HepG2 (cell line): Measurements from ENCODE around the gene BRAF. TPM values are rescaled to one million over a fixed set of nuclear protein-coding genes. Genes with fewer than 3 reads are reported as not detected.

Experiments used
- EHMT2 ChIP-seq: fragments of 200-600 bp; sonication (generic); IDR thresholded peaks from 2 replicates; pipeline ENCODE4 v1.7.0; 2017; ENCODE audit warnings: antibody characterized with exemption, low read depth, low read length, borderline replicate concordance
- FOXP1 ChIP-seq, 2 experiments: fragments of 450-650 bp in 1 of 2; IDR thresholded peaks; 2 replicates each; pipeline ENCODE4 v1.6.1; 2017 to 2018; ENCODE audit warnings: antibody characterized with exemption in 1 of 2
- GATAD1 ChIP-seq: IDR thresholded peaks from 2 replicates; pipeline ENCODE4 v1.6.1; 2016; ENCODE audit warnings: missing genetic modification reagents, missing compliant biosample characterization
- POGZ ChIP-seq: sonication (generic); formaldehyde crosslinking; IDR thresholded peaks from 2 replicates; pipeline ENCODE4 v1.4.0; 2020; ENCODE audit warnings: mild to moderate bottlenecking, missing genetic modification reagents
- SIN3B ChIP-seq: fragments of 150-350 bp; IDR thresholded peaks from 2 replicates; pipeline ENCODE4 v1.6.1; 2014; ENCODE audit warnings: low read length
- SMAD1 ChIP-seq: sonication (generic); formaldehyde crosslinking; IDR thresholded peaks from 2 replicates; pipeline ENCODE4 v1.4.0; 2020; ENCODE audit warnings: missing genetic modification reagents, low read depth, mild to moderate bottlenecking, borderline replicate concordance
- SMAD3 ChIP-seq: sonication (generic); formaldehyde crosslinking; IDR thresholded peaks from 2 replicates; pipeline ENCODE4 v1.4.0; 2020; ENCODE audit warnings: missing genetic modification reagents
- SMARCE1 ChIP-seq: fragments of 450-650 bp; IDR thresholded peaks from 2 replicates; pipeline ENCODE4 v1.6.1; 2017; ENCODE audit warnings: borderline replicate concordance
- ZNF367 ChIP-seq: sonication (generic); formaldehyde crosslinking; IDR thresholded peaks from 2 replicates; pipeline ENCODE4 v1.4.0; 2020; ENCODE audit warnings: missing genetic modification reagents, borderline replicate concordance
- ZNF556 ChIP-seq: sonication (generic); formaldehyde crosslinking; IDR thresholded peaks from 2 replicates; pipeline ENCODE4 v1.4.0; 2020; ENCODE audit warnings: mild to moderate bottlenecking, missing genetic modification reagents, borderline replicate concordance
- ZNF570 ChIP-seq: sonication (generic); formaldehyde crosslinking; IDR thresholded peaks from 2 replicates; pipeline ENCODE4 v1.4.0; 2020; ENCODE audit warnings: mild to moderate bottlenecking, missing genetic modification reagents, borderline replicate concordance
- polyA plus RNA-seq, 8 experiments: library from polyadenylated mRNA; depleted of rRNA in 3 of 8; stranded (reverse) in 7 of 8; unstranded in 1 of 8; fragments of >200 nt; fragmentation: Illumina TruSeq in 4 of 8; extraction: Trizol in 4 of 8; gene quantifications; 2 replicates each; pipeline versions ENCODE4 v1.2.1 to v1.2.3, GENCODE V29; 2011 to 2016; ENCODE audit warnings: low read depth in 4 of 8, missing spikeins in 1 of 8, mixed read lengths in 1 of 8; ENCODE audit not compliant: insufficient read depth in 1 of 8
- total RNA-seq, 5 experiments: library from RNA; depleted of rRNA; stranded (reverse); fragments of >200 nt; fragmentation: Illumina TruSeq; extraction: Trizol; gene quantifications; 2 replicates each; pipeline ENCODE4 v1.2.3, GENCODE V29; 2016; ENCODE audit warnings: low read depth in 1 of 5
- TF ChIP-seq, protein P1 (sequence below): IDR thresholded peaks from 2 replicates; pipeline ENCODE4 v1.6.1; 2016; ENCODE audit warnings: missing genetic modification reagents, missing compliant biosample characterization
- TF ChIP-seq, protein P2 (sequence below): sonication (generic); formaldehyde crosslinking; IDR thresholded peaks from 2 replicates; pipeline ENCODE4 v1.4.0; 2020; ENCODE audit warnings: missing genetic modification reagents
- TF ChIP-seq, protein P3 (sequence below): sonication (generic); formaldehyde crosslinking; conservative IDR thresholded peaks from 2 replicates; pipeline ENCODE4 v1.4.0; 2020; ENCODE audit warnings: missing genetic modification reagents
- TF ChIP-seq, protein P4 (sequence below): sonication (generic); formaldehyde crosslinking; IDR thresholded peaks from 2 replicates; pipeline ENCODE4 v1.8.1; 2023; ENCODE audit warnings: mild to moderate bottlenecking, missing genetic modification reagents, borderline replicate concordance
- TF ChIP-seq, protein P5 (sequence below): fragments of 450-650 bp; IDR thresholded peaks from 2 replicates; pipeline ENCODE4 v1.6.1; 2016
- TF ChIP-seq, protein P6 (sequence below): sonication (generic); formaldehyde crosslinking; IDR thresholded peaks from 2 replicates; pipeline ENCODE4 v1.5.0; 2020; ENCODE audit warnings: missing genetic modification reagents
- TF ChIP-seq, protein P7 (sequence below): sonication (generic); formaldehyde crosslinking; conservative IDR thresholded peaks from 2 replicates; pipeline ENCODE4 v1.8.0; 2022; ENCODE audit warnings: missing genetic modification reagents
- TF ChIP-seq, protein P8 (sequence below): sonication (generic); formaldehyde crosslinking; conservative IDR thresholded peaks from 2 replicates; pipeline ENCODE4 v1.4.0; 2020; ENCODE audit warnings: missing genetic modification reagents

Gene BRAF
- total and polyA plus RNA-seq, 2 of the 13 experiments (the other 11 are each of a cell fraction or from before 2014, with no cell fraction given) = 12.5 to 13.4 TPM

DNA sequence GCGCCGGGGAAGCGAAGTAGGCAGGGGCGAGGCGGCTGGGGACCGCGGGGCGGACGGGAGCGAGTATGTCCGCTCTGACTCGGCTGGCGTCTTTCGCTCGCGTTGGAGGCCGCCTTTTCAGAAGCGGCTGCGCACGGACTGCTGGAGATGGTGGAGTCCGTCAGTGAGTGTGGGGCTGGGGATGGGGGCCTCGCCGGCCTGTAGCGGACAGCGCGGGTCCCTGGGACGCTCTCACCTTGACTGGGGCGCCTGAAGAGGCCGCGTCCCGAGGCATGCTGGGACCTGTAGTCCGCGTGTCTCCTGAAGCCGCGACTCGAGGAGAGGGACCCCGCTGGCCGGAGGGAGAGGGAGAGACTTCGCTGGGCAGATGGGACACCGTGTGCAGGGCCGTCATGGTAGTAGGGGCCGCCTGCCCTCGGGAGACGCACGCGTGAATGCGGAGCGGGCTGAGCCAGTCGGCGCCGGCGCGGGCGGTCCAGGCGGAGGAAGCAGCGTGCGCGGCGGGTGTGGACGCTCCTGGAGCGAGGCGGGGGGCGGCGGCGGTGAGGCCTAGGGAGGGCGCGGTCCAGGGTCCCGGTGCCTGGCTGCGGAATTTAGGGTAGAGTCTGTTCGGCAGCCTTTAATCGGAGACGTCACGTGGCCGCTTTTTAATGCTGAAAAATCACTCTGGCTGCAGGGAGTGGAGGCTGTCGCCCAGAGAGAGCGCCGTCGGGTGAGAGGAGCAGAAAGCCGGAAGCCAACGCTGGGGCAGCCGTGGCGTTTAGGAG lies 227.9 kb downstream of the BRAF start, which contains the start of gene NDUFB2 (continued):
- TF ChIP-seq EHMT2 (no peak), ZNF570 (CRISPR knock-in tag) (no peak), GATAD1 (CRISPR knock-in tag) (peak; percentile 79; the same call in 1 of the 2 replicates), SMARCE1 (no peak), SMAD1 (no peak), ZNF367 (CRISPR knock-in tag) (no peak), ZNF556 (CRISPR knock-in tag) (peak; percentile 72; the same call in 1 of the 2 replicates), POGZ (CRISPR knock-in tag) (no peak), SIN3B (no peak), FOXP1 (IDR thresholded peaks at IDR 0.05) (no peak), FOXP1 (CRISPR knock-in tag; IDR thresholded peaks at IDR 0.05) (no peak; the same call in 1 of the 2 replicates), SMAD3 (CRISPR knock-in tag) (peak; percentile 66; the same call in 1 of the 2 replicates)
- TF ChIP-seq, protein P1, sequence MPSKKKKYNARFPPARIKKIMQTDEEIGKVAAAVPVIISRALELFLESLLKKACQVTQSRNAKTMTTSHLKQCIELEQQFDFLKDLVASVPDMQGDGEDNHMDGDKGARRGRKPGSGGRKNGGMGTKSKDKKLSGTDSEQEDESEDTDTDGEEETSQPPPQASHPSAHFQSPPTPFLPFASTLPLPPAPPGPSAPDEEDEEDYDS = no peak; the same call in 1 of the 2 replicates
- TF ChIP-seq, protein P2, sequence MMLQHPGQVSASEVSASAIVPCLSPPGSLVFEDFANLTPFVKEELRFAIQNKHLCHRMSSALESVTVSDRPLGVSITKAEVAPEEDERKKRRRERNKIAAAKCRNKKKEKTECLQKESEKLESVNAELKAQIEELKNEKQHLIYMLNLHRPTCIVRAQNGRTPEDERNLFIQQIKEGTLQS = no peak
- TF ChIP-seq, protein P3, sequence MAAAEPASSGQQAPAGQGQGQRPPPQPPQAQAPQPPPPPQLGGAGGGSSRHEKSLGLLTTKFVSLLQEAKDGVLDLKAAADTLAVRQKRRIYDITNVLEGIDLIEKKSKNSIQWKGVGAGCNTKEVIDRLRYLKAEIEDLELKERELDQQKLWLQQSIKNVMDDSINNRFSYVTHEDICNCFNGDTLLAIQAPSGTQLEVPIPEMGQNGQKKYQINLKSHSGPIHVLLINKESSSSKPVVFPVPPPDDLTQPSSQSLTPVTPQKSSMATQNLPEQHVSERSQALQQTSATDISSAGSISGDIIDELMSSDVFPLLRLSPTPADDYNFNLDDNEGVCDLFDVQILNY (CRISPR knock-in tag) = peak; percentile 40
- TF ChIP-seq, protein P4, sequence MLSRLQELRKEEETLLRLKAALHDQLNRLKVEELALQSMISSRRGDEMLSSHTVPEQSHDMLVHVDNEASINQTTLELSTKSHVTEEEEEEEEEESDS (CRISPR knock-in tag) = peak; percentile 67; the same call in 1 of the 2 replicates
- TF ChIP-seq, protein P5, sequence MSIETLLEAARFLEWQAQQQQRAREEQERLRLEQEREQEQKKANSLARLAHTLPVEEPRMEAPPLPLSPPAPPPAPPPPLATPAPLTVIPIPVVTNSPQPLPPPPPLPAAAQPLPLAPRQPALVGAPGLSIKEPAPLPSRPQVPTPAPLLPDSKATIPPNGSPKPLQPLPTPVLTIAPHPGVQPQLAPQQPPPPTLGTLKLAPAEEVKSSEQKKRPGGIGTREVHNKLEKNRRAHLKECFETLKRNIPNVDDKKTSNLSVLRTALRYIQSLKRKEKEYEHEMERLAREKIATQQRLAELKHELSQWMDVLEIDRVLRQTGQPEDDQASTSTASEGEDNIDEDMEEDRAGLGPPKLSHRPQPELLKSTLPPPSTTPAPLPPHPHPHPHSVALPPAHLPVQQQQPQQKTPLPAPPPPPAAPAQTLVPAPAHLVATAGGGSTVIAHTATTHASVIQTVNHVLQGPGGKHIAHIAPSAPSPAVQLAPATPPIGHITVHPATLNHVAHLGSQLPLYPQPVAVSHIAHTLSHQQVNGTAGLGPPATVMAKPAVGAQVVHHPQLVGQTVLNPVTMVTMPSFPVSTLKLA = peak; percentile 6
- TF ChIP-seq, protein P6, sequence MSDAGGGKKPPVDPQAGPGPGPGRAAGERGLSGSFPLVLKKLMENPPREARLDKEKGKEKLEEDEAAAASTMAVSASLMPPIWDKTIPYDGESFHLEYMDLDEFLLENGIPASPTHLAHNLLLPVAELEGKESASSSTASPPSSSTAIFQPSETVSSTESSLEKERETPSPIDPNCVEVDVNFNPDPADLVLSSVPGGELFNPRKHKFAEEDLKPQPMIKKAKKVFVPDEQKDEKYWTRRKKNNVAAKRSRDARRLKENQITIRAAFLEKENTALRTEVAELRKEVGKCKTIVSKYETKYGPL (CRISPR knock-in tag) = no peak
- TF ChIP-seq, protein P7, sequence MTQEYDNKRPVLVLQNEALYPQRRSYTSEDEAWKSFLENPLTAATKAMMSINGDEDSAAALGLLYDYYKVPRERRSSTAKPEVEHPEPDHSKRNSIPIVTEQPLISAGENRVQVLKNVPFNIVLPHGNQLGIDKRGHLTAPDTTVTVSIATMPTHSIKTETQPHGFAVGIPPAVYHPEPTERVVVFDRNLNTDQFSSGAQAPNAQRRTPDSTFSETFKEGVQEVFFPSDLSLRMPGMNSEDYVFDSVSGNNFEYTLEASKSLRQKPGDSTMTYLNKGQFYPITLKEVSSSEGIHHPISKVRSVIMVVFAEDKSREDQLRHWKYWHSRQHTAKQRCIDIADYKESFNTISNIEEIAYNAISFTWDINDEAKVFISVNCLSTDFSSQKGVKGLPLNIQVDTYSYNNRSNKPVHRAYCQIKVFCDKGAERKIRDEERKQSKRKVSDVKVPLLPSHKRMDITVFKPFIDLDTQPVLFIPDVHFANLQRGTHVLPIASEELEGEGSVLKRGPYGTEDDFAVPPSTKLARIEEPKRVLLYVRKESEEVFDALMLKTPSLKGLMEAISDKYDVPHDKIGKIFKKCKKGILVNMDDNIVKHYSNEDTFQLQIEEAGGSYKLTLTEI (CRISPR knock-in tag) = no peak
- TF ChIP-seq, protein P8, sequence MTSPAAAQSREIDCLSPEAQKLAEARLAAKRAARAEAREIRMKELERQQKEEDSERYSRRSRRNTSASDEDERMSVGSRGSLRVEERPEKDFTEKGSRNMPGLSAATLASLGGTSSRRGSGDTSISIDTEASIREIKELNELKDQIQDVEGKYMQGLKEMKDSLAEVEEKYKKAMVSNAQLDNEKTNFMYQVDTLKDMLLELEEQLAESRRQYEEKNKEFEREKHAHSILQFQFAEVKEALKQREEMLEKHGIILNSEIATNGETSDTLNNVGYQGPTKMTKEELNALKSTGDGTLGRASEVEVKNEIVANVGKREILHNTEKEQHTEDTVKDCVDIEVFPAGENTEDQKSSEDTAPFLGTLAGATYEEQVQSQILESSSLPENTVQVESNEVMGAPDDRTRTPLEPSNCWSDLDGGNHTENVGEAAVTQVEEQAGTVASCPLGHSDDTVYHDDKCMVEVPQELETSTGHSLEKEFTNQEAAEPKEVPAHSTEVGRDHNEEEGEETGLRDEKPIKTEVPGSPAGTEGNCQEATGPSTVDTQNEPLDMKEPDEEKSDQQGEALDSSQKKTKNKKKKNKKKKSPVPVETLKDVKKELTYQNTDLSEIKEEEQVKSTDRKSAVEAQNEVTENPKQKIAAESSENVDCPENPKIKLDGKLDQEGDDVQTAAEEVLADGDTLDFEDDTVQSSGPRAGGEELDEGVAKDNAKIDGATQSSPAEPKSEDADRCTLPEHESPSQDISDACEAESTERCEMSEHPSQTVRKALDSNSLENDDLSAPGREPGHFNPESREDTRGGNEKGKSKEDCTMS (CRISPR knock-in tag) = no peak
